MM.1S (cell line): ENCODE measurements around the gene SPEF1.

Source experiments
- DNase-seq: peaks from one replicate; pipeline ENCODE4 v3.0.0-alpha.2; 2015
- H2AFZ ChIP-seq: fragments of 300-600 bp; sonication (generic); 2 replicates; pipeline ENCODE4 v1.6.0; 2016; ENCODE audit warnings: antibody characterized with exemption, low read length
- H3F3A ChIP-seq: fragments of 300-600 bp; sonication (generic); 2 replicates; pipeline ENCODE4 v1.6.1; 2016; ENCODE audit warnings: mild to moderate bottlenecking, antibody characterized with exemption, low read length, moderate library complexity, mixed read lengths; ENCODE audit not compliant: insufficient read depth
- H3K27ac ChIP-seq: fragments of 300-600 bp; sonication (generic); 2 replicates; pipeline ENCODE4 v1.5.1; 2016; ENCODE audit warnings: mild to moderate bottlenecking, low read length
- H3K27me3 ChIP-seq: fragments of 300-600 bp; sonication (generic); replicated peaks from 2 replicates; pipeline ENCODE4 v1.6.0; 2016; ENCODE audit warnings: low read length; ENCODE audit not compliant: insufficient read depth
- H3K36me3 ChIP-seq: fragments of 300-600 bp; sonication (generic); replicated peaks from 2 replicates; pipeline ENCODE4 v1.6.1; 2016; ENCODE audit warnings: mild to moderate bottlenecking, low read length, mixed read lengths; ENCODE audit not compliant: insufficient read depth
- H3K4me1 ChIP-seq: fragments of 300-600 bp; sonication (generic); 2 replicates; pipeline ENCODE4 v1.6.1; 2016; ENCODE audit warnings: low read length, mixed read lengths
- H3K4me2 ChIP-seq: fragments of 300-600 bp; sonication (generic); 2 replicates; pipeline ENCODE4 v1.6.0; 2016; ENCODE audit warnings: low read depth, low read length
- H3K4me3 ChIP-seq: fragments of 300-600 bp; sonication (generic); 2 replicates; pipeline ENCODE4 v1.5.1; 2016; ENCODE audit warnings: low read length, mixed read lengths
- H3K79me2 ChIP-seq: fragments of 300-600 bp; sonication (generic); 2 replicates; pipeline ENCODE4 v1.6.1; 2016; ENCODE audit warnings: mixed run types, low read length, mixed read lengths
- H3K9ac ChIP-seq: fragments of 300-600 bp; sonication (generic); 2 replicates; pipeline ENCODE4 v1.6.1; 2016; ENCODE audit warnings: low read length, mixed read lengths
- H3K9me2 ChIP-seq: fragments of 300-600 bp; sonication (generic); replicated peaks from 2 replicates; pipeline ENCODE4 v1.6.1; 2016; ENCODE audit warnings: mild to moderate bottlenecking, low read length, mixed read lengths; ENCODE audit not compliant: insufficient read depth
- H3K9me3 ChIP-seq: fragments of 300-600 bp; sonication (generic); replicated peaks from 2 replicates; pipeline ENCODE4 v1.6.1; 2016; ENCODE audit warnings: mild to moderate bottlenecking, low read length, mixed read lengths; ENCODE audit not compliant: insufficient read depth
- H4K20me1 ChIP-seq: fragments of 300-600 bp; sonication (generic); 2 replicates; pipeline ENCODE4 v1.6.1; 2016; ENCODE audit warnings: mild to moderate bottlenecking, low read length, moderate library complexity, mixed read lengths; ENCODE audit not compliant: insufficient read depth
- EZH2 ChIP-seq: fragments of 300-600 bp; sonication (generic); optimal IDR thresholded peaks from 2 replicates; pipeline ENCODE3; 2017; ENCODE audit warnings: low read depth, mild to moderate bottlenecking, antibody characterized with exemption, low read length, mixed read lengths
- EZH2phosphoT487 ChIP-seq: fragments of 300-600 bp; sonication (generic); IDR thresholded peaks from 2 replicates; pipeline ENCODE4 v1.6.1; 2018; ENCODE audit warnings: antibody characterized with exemption, low read length
- TF ChIP-seq, protein P1 (sequence below): fragments of 300-600 bp; sonication (generic); IDR thresholded peaks from 2 replicates; pipeline ENCODE4 v1.5.1; 2016; ENCODE audit warnings: antibody characterized with exemption, low read length, mixed read lengths

SPEF1 gene

DNA sequence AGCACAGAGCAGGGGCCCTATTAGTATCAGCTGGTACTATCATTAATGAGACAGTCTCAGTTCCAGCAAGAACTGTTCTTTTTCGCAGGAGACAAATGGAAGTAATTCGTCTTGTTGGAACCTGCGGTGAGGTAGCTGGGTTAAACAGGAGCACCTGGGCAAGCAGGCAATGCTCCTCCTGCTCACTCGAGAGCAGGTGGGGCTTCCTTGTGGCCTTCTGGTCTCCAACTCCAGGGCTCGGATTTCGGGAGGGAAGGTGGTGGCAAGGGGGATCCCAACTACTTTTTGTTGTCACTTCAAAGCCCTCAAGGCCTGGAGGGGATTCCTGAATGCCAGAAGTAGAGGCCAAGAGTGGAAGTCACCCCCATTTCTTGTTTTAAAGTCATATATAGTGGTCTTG, 1.3 kb upstream of the SPEF1 start:
- no peak overlapping the region for H3K4me2 ChIP-seq
- TF ChIP-seq EZH2phosphoT487 (no peak), EZH2 (no peak)
- TF ChIP-seq, protein P1, sequence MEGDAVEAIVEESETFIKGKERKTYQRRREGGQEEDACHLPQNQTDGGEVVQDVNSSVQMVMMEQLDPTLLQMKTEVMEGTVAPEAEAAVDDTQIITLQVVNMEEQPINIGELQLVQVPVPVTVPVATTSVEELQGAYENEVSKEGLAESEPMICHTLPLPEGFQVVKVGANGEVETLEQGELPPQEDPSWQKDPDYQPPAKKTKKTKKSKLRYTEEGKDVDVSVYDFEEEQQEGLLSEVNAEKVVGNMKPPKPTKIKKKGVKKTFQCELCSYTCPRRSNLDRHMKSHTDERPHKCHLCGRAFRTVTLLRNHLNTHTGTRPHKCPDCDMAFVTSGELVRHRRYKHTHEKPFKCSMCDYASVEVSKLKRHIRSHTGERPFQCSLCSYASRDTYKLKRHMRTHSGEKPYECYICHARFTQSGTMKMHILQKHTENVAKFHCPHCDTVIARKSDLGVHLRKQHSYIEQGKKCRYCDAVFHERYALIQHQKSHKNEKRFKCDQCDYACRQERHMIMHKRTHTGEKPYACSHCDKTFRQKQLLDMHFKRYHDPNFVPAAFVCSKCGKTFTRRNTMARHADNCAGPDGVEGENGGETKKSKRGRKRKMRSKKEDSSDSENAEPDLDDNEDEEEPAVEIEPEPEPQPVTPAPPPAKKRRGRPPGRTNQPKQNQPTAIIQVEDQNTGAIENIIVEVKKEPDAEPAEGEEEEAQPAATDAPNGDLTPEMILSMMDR: no peak

DNA sequence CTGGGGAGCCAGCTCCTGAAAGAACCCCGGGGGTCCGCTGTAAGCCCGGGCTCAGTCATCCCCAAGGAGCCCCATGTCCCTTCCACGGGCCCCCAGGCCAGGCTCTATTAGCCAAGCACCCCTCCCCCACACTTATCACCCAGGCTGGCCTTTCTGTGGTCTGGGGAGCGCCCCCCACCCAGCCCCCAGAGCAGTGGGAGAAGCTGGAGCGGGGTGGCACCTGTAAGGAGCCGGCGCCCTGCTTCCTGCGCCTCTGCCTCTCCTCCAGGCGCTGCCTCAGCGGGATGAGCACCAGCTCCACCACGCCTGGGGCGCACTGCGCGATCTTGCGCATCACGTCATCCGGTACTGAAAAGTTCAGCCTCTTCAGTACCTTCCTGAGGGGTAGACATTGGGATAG, 2.3 kb downstream of the SPEF1 start:
- Histone ChIP-seq H3K9me3 (no peaks in the 10 kb centered on the region), H3K4me2 (no peak overlapping the region; the same call in 1 of the 2 replicates)

More for the DNA sequence above, 1.3 kb upstream of the SPEF1 start:
- no peak for DNase-seq
- Histone ChIP-seq H2AFZ (no peak overlapping the region), H3K79me2 (peaks cover 8% of the 10 kb centered on the region; the same call in 1 of the 2 replicates), H3K4me3 (no peak overlapping the region), H4K20me1 (no peaks in the 10 kb centered on the region), H3F3A (peaks cover 10% of the 10 kb centered on the region), H3K9me3 (no peaks in the 10 kb centered on the region), H3K4me1 (peaks cover 11% of the 10 kb centered on the region), H3K36me3 (no peaks in the 10 kb centered on the region), H3K9ac (no peak overlapping the region), H3K27ac (no peak overlapping the region), H3K9me2 (no peaks in the 10 kb centered on the region), H3K27me3 (peaks cover 23% of the 10 kb centered on the region)

DNA sequence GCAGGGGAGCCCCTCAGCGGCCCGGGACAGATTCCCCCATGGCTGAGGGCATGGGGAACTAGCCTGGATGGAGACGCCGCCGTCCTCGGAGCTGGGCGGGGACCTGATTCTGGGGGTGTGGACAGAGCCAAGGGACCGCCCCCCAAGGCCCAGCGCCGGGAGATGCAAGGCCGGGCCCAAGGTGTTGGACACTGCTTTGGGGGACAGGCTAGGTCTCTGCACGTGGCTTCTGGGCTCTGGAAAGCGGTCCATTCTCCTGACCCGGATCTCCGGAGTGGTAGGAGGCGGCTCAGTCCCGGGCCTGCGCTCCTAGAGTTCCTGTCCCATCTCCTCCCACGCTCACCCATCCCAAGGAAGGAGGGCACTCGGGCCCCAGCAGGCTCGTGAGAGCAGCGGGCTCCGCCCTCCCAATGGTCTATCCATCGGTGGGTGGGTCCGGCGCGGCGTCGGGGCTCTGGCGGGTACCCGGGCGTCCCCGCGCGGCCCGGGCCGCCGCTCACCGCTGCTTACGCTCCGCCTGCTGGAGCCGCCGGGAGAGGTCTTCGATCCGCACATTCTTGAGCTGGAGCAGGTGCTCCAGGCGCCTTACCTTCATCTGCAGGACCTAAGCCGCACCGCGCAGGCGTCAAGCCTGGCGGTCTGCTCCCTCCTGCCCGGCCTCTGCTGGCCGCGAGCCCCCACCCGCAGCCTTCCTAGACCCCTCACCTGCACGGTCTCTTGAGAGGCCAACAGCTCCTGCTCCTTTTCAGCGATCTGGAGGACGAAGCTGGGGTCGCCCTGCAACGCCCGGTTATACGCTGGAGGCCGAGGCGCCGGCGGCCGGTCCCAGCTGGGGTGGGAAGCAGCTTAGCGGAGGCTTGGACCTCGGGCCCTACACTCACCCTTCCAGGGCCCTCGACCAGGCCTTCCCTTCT, 3.3 kb downstream of the SPEF1 start:
- H3K36me3 ChIP-seq: no peaks in the 10 kb centered on the region
- no peak for DNase-seq
- no peaks in the 10 kb centered on the region for H3K9me3 ChIP-seq
- TF ChIP-seq, protein P1: no peak
- TF ChIP-seq EZH2phosphoT487: 0 out of 2 replicates have a peak, but pooled peaks have one; percentile 32
- H3K79me2 ChIP-seq: no peaks in the 10 kb centered on the region
- peaks cover 10% of the 10 kb centered on the region for H3K4me1 ChIP-seq
- peak overlapping the region; percentile 83 for H3K4me2 ChIP-seq
- peaks cover 10% of the 10 kb centered on the region; the same call in 1 of the 2 replicates for H3F3A ChIP-seq
- H3K27me3 ChIP-seq: peaks cover 26% of the 10 kb centered on the region
- peak overlapping the region; percentile 61 for H3K4me3 ChIP-seq
- H3K9me2 ChIP-seq: no peaks in the 10 kb centered on the region
- peak overlapping the region; percentile 16; the same call in 1 of the 2 replicates for H3K9ac ChIP-seq
- peak overlapping the region; percentile 91 for H2AFZ ChIP-seq
- H3K27ac ChIP-seq: no peak overlapping the region
- H4K20me1 ChIP-seq: no peaks in the 10 kb centered on the region

More for the DNA sequence above, 2.3 kb downstream of the SPEF1 start:
- no peak overlapping the region for H3K4me3 ChIP-seq
- H3K79me2 ChIP-seq: no peaks in the 10 kb centered on the region
- H4K20me1 ChIP-seq: no peaks in the 10 kb centered on the region
- no peak for TF ChIP-seq EZH2phosphoT487
- no peak for TF ChIP-seq EZH2
- TF ChIP-seq, protein P1: no peak
- H3K4me1 ChIP-seq: peaks cover 10% of the 10 kb centered on the region
- no peaks in the 10 kb centered on the region for H3K9me2 ChIP-seq
- H3K9ac ChIP-seq: no peak overlapping the region
- DNase-seq: no peak
- H3F3A ChIP-seq: peaks cover 10% of the 10 kb centered on the region; the same call in 1 of the 2 replicates
- H2AFZ ChIP-seq: no peak overlapping the region
- no peaks in the 10 kb centered on the region for H3K36me3 ChIP-seq
- peaks cover 26% of the 10 kb centered on the region for H3K27me3 ChIP-seq
- no peak overlapping the region for H3K27ac ChIP-seq
